Left cardiac atrium (tissue), 4 donors: Measurements from ENCODE around the gene AOC1. TPM values are rescaled to one million over a fixed set of nuclear protein-coding genes. Genes with fewer than 3 reads are reported as not detected.
A peak's percentile ranks its signal among the peaks of the same experiment; 100 is the strongest.
"Not testable (repeated sequence)": the region's sequence is repeated elsewhere in the genome, so short reads cannot be mapped to it uniquely, and the experiment has no call there.

Source experiments
- ATAC-seq, 2 donors: fragments of 200-7000 bp; cut with Tn5 transposase; one replicate each; pipeline ENCODE4 v1.9.1; 2020; ENCODE audit warnings: mild to moderate bottlenecking in 2 of 2, moderate library complexity in 2 of 2
- DNase-seq: peaks from one replicate; pipeline ENCODE4 v3.0.0-alpha.2; 2020
- intact Hi-C, 2 donors: fragments of 100-400 bp; cut with DNase I; formaldehyde crosslinking; loops; one replicate each; pipeline versions ENCODE4 v1.14.1 to v1.15.1; 2022 to 2023
- long read RNA-seq: library from polyadenylated mRNA; unstranded; transcript quantifications from one replicate; pipeline ENCODE4 v2.0.0, GENCODE V29; 2021
- total RNA-seq, 2 donors: library from RNA; stranded (reverse); fragmentation: NEBNext Ultra II Directional; extraction: Animal tissue kit (Norgen Biotek cat#: 25700); gene quantifications; one replicate each; pipeline ENCODE4 v1.2.1, GENCODE V29; 2021
- donor health status: DM: no; HTN: yes; CAD: no.
- donor health status: DM: no; HTN: yes; CAD: no; lungs with severe emphysema.
- donor health status: DM: yes; HTN: yes; CAD: no.
- donor health status: Dilated cardiomyopathy.

The AOC1 gene, protein sequence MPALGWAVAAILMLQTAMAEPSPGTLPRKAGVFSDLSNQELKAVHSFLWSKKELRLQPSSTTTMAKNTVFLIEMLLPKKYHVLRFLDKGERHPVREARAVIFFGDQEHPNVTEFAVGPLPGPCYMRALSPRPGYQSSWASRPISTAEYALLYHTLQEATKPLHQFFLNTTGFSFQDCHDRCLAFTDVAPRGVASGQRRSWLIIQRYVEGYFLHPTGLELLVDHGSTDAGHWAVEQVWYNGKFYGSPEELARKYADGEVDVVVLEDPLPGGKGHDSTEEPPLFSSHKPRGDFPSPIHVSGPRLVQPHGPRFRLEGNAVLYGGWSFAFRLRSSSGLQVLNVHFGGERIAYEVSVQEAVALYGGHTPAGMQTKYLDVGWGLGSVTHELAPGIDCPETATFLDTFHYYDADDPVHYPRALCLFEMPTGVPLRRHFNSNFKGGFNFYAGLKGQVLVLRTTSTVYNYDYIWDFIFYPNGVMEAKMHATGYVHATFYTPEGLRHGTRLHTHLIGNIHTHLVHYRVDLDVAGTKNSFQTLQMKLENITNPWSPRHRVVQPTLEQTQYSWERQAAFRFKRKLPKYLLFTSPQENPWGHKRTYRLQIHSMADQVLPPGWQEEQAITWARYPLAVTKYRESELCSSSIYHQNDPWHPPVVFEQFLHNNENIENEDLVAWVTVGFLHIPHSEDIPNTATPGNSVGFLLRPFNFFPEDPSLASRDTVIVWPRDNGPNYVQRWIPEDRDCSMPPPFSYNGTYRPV
- total RNA-seq = under 1 TPM; 0.21 to 0.37 TPM
- long read RNA-seq = 0 reads

- ATAC-seq (peak in 1 of 2 donors; percentile 22), DNase-seq (no peak)
- intact Hi-C loops = no loop called here
These were observed at the start of gene AOC1 for GRCh38 chr7:150852371-150852905. Gene AOC1, plus strand, starts transcription at chr7:150852517. Its CDS starts 3,954 bp downstream, at chr7:150856471.

DNA sequence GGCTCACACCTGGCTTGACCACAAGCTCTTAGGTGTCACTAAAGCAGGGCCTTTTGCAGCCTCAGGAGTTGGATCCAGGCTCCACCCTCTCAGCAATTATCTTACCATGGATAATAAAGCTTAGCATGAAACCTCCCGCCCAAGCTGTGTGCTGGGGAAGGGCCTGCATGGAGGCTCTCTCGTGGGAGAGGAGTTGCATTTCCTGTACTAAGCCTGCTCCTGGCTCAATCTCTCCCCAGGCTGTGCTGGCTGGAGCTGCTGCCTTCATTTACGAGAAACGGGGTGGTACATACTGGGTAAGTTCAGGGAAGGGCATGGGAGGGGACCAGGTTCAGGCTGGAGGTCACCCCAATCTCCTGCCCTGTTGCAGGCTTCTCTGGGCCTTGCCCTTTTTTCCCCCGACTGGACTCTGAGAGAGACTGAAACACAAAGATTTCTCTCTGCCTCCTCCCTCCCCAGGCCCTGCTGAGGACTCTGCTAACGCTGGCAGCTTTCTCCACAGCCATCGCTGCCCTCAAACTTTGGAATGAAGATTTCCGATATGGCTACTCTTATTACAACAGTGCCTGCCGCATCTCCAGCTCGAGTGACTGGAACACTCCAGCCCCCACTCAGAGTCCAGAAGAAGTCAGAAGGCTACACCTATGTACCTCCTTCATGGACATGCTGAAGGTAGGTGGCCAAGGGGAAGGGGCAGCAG lies 49.0 kb upstream of the AOC1 start:
- intact Hi-C loops = no loop called here
- ATAC-seq (peak; percentile 1 to 9), DNase-seq (peak; percentile 35)

DNA sequence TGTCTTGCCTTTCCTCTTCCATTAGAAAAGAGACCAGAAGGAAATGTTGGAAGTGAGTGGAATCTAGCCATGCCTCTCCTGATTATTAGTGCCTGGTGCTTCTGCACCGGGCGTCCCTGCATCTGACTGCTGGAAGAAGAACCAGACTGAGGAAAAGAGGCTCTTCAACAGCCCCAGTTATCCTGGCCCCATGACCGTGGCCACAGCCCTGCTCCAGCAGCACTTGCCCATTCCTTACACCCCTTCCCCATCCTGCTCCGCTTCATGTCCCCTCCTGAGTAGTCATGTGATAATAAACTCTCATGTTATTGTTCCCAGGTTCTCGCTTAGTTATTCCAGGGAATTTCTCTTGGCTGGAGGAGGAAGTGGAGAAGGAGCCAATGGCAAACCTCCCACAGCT lies 47.5 kb upstream of the AOC1 start:
- no peak for DNase-seq
- intact Hi-C loops = no loop called here
- no peak for ATAC-seq

DNA sequence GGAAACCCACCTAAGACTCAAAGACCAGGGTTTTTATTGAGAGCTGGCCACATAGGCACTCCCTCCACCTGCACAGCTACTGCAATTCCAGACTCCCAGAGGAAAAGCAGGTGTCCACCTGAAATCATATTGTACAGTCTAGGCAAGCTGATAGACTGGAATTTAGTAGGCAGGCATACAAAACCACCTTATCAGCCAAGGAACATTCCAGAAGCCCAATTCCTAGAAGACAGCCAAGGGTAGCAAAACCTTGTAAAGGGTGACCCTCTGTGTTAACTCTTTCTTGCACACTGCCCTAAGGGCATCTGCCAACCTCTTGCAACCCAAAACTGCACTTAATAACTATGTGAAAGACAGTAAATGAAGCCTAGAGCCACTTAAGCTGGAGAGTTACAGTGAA lies 46.5 kb upstream of the AOC1 start:
- ATAC-seq (no peak), DNase-seq (no peak)
- intact Hi-C loops = no loop called here

DNA sequence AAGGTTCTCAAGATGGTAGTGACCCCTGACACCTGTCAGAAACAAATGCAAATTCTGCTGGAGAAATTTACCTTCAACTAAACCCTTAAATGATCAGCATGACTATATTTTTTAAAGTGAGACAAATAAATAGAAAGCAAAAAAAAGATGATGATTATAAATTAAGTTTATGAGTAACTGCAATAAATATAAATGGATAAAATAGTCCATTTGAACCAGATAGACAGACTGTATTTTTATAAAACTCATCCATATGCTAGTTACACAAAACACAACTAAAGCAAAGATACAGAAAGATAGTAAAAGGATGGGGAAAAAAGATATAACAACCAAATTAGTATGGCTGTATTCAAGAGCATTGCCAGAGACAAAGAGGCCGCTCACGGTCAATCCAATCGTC lies 45.9 kb upstream of the AOC1 start:
- ATAC-seq (no peak), DNase-seq (no peak)
- intact Hi-C loops = no loop called here

- ATAC-seq = no peak
- no peak for DNase-seq
- intact Hi-C loops = no loop called here
These were observed 45.5 kb upstream of the AOC1 start for GRCh38 chr7:150806863-150807262.

GRCh38 chr7:150807616-150808438 lies 44.5 kb upstream of the AOC1 start:
- DNase-seq, intact Hi-C loops, ATAC-seq: not testable (repeated sequence)

DNA sequence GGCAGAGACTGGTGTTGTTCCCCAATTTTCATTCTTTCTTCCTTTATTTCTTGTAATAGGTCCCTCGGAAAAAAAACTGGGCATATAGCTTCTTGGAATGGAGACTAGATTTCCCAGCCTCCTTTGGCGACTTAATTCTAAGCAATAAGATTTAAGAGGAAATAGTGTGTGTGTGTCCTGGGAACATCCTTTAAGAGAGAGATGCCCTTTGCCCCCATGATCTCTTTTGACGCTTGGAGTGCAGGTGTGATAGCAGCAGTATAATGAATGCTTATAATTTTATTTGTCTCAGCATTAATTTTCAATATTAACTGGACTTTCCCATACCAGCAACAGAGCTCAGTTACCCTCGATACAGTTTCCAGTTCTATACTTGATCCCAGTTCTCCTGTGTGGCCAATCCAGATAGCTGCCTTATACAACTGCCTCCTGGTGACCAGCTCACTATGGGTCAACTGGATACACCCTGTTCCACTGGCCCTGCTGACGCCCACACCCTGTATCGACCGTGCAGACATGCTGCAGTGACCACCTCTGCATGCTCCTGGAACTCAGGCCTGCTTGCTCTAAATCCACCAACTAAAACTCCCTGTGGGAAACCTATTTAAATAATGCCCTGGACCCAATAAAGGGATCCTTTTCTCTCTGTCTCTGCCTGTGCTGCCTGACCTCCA lies 37.9 kb upstream of the AOC1 start:
- DNase-seq = no peak
- intact Hi-C loops = no loop called here

GRCh38 chr7:150818971-150819370 lies 33.3 kb upstream of the AOC1 start:
- intact Hi-C loops = no loop called here
- ATAC-seq (no peak), DNase-seq (no peak)

More for the DNA sequence above, 37.9 kb upstream of the AOC1 start:
- no peak for ATAC-seq

DNA sequence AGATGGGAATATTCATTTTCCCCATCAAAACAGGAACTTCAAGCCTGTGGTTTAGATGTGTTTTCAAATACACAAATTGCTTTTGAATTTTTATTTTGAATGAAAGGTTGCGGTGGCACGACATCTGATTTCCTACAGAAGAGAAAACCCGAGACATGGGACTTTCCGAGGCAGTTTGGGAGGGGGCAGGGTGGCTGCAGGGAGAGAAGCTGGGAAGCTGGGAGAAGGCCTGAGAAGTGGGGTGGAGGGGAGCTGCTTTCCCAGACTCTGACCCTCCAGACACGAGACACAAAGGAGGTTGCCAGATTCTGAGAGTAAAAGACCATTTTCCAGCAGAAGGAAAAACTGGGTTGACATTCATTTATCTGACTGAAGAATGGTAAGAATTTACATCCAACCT lies 32.2 kb upstream of the AOC1 start:
- no peak for ATAC-seq
- intact Hi-C loops = no loop called here
- no peak for DNase-seq

DNA sequence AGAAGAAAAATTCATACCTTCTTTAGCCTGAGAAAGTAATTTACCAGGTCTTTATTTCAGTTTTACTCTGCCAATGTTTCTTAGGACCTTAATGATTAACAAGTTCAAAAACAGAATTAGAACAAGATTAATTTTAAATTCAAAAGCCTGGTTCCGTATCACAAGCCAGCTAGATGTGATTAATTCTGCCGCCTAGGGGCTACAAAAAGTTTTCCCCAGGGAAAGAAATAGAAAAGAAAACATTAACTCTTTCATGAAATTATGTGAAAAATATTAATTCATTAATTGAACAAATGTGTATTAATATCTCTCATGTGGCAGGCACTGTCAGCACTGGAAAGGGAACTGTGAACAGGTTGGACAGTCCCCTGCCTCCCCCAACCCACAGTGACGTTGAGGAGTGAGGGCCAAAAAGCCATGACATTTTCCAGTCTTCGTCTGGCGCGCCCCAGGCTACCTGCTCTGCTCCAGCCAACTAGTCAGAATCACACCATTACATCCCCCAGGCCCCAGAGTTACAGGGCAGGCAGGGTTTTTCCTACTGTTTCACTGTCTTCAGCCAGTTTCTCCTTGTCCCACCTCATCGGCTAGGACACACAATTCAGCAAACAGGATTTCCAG lies 31.6 kb upstream of the AOC1 start:
- intact Hi-C loops = no loop called here
- no peak for ATAC-seq
- no peak for DNase-seq

DNA sequence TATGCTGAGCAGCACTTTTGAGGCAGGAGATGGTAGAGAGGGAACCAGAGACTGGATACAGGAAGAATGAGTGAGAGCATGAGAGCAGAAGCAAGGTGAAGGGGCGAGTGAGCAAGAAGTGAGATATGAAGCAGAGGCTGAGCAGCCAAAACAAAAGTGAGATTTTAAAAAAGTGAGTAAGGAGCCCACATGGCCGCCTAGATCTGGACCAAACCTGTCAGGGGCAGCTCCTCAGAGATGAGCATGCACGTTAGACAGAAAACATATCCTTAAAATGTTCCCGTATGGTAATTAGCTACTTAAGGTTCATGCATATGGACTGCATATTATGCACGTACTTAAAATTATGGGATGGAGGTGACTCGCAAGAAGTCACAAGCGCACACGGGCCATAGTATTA lies 29.3 kb upstream of the AOC1 start:
- ATAC-seq = peak in 1 of 2 donors; percentile 51

GRCh38 chr7:150823484-150824126 lies 28.7 kb upstream of the AOC1 start:
- ATAC-seq (peak; percentile 75 to 94), DNase-seq (no peak)
- intact Hi-C loops = no loop called here

More for the DNA sequence above, 29.3 kb upstream of the AOC1 start:
- DNase-seq = no peak
- intact Hi-C loops = no loop called here

DNA sequence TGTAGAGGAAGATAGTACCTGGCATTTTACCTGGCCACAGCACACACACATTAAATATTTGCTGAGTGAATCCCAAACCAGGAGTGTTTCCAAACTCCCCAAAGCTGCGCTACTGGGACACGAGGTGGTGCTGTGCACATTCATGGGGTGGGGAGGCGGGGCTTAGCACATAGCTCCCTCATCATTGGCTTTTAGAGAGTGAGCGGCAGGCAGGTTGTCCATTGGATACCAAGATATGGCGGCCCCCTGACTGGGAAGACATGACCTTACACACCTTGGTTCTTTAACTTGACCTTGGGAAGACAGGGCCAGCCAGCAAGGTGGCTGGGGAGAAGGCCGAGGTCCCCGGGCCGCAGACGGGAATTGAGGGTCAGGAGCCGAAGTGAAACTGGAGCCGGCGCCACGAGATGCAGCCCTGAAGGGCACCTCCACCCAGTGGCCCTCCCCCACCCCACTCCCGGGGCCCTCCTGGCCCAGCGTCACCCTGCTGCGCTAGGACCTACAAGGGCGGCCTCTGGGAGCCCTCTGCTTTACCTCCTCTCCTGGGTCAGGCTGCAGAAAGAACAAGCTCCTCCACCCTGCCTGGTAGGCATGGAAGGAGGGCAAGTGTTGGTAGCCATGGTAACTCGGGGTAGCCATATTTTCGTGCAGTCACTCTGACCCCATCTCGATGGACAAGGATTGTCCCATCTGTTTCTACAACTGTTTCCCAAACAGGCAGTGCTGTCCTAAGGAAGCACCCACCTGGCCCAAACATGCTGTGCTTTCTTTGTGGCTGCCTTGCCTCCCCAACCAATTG lies 27.7 kb upstream of the AOC1 start:
- ATAC-seq = peak in 1 of 2 donors; percentile 52
- intact Hi-C loops = no loop called here
- DNase-seq = peak; percentile 25

DNA sequence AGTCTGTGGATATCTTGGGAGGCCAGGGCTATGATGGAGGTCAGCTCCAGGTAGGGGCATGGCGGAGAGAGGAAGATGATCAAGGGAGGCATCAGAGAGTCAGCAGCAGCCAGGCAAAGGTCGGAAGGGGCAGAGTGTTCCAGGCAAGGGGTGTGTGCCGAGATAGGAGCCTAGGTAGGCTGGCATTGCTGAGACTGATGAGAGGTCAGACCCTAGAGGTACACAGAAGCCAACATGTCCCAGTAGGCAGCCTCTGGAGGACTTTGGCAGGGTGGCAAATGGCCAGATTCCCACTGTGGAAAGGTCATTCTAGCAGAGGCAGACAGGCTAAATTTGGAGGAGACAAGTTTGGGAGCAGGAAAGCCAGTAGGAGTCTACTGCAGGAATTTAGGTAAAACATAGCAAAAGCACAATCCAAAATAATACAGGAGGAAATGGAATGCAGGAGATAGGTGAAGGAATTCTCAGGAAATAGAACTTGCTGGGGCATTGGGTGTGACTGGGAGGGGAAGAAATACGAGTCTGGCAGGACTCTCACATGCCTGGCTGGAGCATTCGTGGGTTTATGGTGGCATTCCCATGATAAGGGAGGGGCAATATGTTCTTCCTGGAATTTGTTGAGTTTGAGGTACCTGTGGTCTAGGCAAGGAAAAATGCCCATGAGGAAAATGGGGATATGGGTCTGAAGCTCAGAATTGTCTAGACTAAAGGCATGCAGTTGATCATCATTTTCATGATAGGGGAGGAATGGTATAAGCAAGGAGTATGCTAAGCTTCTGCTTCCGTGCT lies 26.1 kb upstream of the AOC1 start:
- intact Hi-C loops = no loop called here

GRCh38 chr7:150828384-150828783 lies 23.9 kb upstream of the AOC1 start:
- ATAC-seq (no peak), DNase-seq (no peak)
- intact Hi-C loops = no loop called here

More for the DNA sequence above, 26.1 kb upstream of the AOC1 start:
- DNase-seq (peak; percentile 61), ATAC-seq (peak; percentile 21 to 59)
